Stimulated activated memory B cell treated with anti-CD40 and anti-IgM and Interleukin-4, amounts not matched to agents 10 μg/mL and 1 μg/mL and 100 μg/mL, for 72 hours (primary cell): ENCODE data around the gene RPS6KC1.
"Not testable (repeated sequence)": the region's sequence is repeated elsewhere in the genome, so short reads cannot be mapped to it uniquely, and the experiment has no call there.

Source experiments
- ATAC-seq: fragments of 150-1000 bp; cut with Tn5 transposase; 2 replicates; pipeline ENCODE4 v1.10.0; 2021
- H3K27ac Mint-ChIP-seq: one replicate; pipeline ENCODE4 v1.8.0; 2022; ENCODE audit warnings: mild to moderate bottlenecking, mixed read lengths
- H3K27me3 Mint-ChIP-seq: one replicate; pipeline ENCODE4 v1.8.0; 2022; ENCODE audit warnings: mixed read lengths
- H3K36me3 Mint-ChIP-seq: one replicate; pipeline ENCODE4 v1.8.0; 2022; ENCODE audit warnings: mixed read lengths
- H3K4me1 Mint-ChIP-seq: one replicate; pipeline ENCODE4 v1.8.0; 2022; ENCODE audit warnings: mixed read lengths
- H3K4me3 Mint-ChIP-seq: one replicate; pipeline ENCODE4 v1.8.0; 2022; ENCODE audit warnings: mild to moderate bottlenecking, moderate library complexity, mixed read lengths
- H3K9me3 Mint-ChIP-seq: one replicate; pipeline ENCODE4 v1.8.0; 2022; ENCODE audit warnings: mixed read lengths

RPS6KC1 gene

DNA sequence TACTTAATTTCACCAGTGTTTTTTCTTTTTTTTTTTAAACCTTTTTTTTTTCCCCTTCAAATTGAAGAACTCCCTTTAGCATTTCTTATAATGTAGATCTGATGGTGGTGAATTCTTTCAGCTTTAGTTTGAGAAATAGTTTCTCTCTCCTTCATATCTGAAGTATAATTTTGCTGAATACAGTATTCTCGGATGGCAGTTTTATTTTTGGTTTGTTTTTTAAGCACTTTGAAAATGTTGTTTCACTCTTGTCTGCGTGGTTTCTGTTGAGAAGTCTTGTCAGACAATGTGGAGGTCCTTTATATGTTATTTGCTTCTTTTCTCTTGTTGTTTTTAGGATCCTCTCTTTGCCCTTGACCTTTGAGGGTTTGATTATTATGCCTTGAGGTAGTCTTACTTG is 135.1 kb downstream of the RPS6KC1 start:
- Mint-ChIP-seq H3K27me3 (no peaks in the 10 kb centered on the region), H3K36me3 (peaks cover 87% of the 10 kb centered on the region), H3K4me1 (no peaks in the 10 kb centered on the region), H3K27ac (no peak overlapping the region), H3K4me3 (no peak overlapping the region), H3K9me3 (peaks cover 35% of the 10 kb centered on the region)
- no peak for ATAC-seq

DNA sequence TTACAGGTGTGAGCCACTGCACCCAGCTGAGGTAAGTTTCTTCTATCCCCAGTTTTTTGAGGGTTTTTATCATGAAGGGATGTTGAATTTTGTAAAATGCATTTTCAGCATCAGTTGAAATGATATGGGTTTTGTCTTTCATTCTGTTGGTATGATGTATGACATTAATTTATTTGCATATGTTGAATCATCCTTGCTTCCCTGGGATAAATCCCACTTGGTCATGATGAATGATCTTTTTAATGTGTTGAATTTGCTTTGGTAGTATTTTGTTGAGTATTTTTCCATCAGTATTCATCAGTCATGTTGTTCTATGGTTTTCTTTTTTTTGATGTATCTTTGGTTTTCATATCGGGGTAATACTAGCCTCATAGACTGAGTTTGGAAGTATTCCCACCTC is 141.0 kb downstream of the RPS6KC1 start:
- no peak for ATAC-seq
- peaks cover 26% of the 10 kb centered on the region for H3K9me3 Mint-ChIP-seq

DNA sequence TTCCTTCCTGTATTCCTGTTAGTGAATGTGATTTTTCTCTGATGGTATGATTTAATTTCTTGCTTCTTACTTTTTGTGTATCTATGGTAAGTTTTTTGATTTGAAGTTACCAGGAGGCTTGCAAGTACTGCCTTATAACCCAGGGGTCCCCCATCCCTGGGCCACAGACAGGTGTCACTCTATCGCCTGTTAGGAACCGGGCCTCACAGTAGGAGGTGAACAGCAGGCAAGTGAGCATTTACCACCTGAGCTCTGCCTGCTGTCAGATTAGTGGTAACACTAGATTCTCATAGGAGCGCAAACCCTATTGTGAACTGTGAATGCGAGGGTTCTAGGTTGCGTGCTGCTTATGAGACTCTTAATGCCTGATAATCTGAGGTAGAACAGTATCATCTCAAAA is 143.3 kb downstream of the RPS6KC1 start:
- no peaks in the 10 kb centered on the region for H3K4me1 Mint-ChIP-seq
- ATAC-seq = no peak
- no peak overlapping the region for H3K27ac Mint-ChIP-seq
- peaks cover 95% of the 10 kb centered on the region for H3K36me3 Mint-ChIP-seq
- H3K9me3 Mint-ChIP-seq = peaks cover 32% of the 10 kb centered on the region
- H3K27me3 Mint-ChIP-seq = no peaks in the 10 kb centered on the region
- no peak overlapping the region for H3K4me3 Mint-ChIP-seq

More for the DNA sequence above, 141.0 kb downstream of the RPS6KC1 start:
- H3K27ac Mint-ChIP-seq = no peak overlapping the region
- no peaks in the 10 kb centered on the region for H3K27me3 Mint-ChIP-seq
- peaks cover 88% of the 10 kb centered on the region for H3K36me3 Mint-ChIP-seq
- H3K4me1 Mint-ChIP-seq = no peaks in the 10 kb centered on the region
- no peak overlapping the region for H3K4me3 Mint-ChIP-seq

DNA sequence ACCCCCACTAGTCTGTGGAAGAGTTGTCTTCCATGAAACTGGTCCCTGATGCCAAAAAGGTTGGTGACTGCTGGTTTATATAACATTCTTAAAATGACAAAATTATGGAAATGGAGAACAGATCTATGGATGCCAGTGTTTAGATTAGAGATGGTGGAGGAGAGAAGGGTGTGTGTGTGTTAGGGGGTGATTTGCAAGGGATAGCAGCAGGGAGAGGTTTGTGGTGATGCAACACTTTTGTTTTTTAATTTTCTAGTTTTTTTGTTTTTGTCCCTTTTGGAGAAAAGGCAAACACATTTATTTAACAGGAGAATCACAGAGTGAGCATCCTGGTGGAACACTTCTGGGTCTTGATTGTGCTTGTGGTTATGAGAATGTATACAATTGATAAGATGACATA is 143.8 kb downstream of the RPS6KC1 start:
- peaks cover 28% of the 10 kb centered on the region for H3K9me3 Mint-ChIP-seq
- H3K4me3 Mint-ChIP-seq = no peak overlapping the region
- no peaks in the 10 kb centered on the region for H3K4me1 Mint-ChIP-seq
- peaks cover 95% of the 10 kb centered on the region for H3K36me3 Mint-ChIP-seq
- no peaks in the 10 kb centered on the region for H3K27me3 Mint-ChIP-seq
- no peak overlapping the region for H3K27ac Mint-ChIP-seq
- ATAC-seq = no peak

DNA sequence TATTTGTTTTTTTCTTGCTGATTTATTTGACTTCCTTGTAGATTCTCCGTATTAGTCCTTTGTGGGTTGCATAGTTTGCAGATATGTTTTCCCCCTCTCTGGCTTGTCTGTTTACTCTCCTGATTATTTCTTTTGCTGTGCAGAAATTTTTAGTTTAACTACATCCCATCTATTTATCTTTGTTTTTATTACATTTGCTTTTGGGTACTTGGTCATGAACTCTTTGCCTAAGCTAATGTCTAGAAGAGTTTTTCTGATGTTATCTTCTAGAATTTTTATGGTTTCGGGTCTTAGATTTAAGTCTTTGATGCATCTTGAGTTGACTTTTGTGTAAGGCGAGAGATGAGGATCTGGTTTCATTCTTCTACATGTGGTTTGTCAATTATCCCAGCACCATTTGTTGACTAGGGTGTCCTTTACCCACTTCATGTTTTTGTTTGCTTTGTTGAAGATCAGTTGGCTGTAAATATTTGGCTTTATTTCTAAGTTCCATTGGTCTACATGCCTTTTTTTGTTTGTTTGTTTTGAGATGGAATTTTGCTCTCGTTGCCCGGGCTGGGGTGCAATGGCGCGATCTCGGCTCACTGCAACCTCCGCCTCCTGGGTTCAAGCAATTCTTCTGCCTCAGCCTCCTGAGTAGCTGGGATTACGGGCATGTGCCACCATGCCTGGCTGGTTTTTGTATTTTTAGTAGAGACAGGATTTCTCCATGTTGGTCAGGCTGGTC is 145.4 kb downstream of the RPS6KC1 start:
- Mint-ChIP-seq H3K9me3 (peaks cover 25% of the 10 kb centered on the region), H3K36me3 (peaks cover 94% of the 10 kb centered on the region)
- not testable (repeated sequence) for H3K27me3 Mint-ChIP-seq, H3K4me1 Mint-ChIP-seq, H3K27ac Mint-ChIP-seq, ATAC-seq, H3K4me3 Mint-ChIP-seq

DNA sequence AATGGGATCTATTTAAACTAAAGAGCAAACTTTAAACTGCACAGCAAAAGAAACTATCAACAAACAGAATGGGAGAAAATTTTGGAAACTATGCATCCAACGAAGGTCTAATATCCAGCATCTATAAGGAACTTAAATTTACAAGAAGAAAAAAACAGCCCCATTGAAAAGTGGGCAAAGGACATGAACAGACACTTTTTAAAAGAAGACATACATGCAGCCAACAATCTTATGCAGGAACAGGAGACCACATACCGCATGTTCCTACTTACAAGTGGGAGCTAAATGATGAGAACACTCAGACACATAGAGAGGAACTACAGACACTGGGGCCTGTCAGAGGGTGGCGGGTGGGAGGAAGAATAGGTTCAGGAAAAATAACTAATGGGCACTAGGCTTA is 149.6 kb downstream of the RPS6KC1 start:
- Mint-ChIP-seq H3K4me1 (no peaks in the 10 kb centered on the region), H3K36me3 (peaks cover 65% of the 10 kb centered on the region), H3K27ac (no peak overlapping the region), H3K27me3 (no peaks in the 10 kb centered on the region), H3K9me3 (peaks cover 17% of the 10 kb centered on the region), H3K4me3 (no peak overlapping the region)
- no peak for ATAC-seq

DNA sequence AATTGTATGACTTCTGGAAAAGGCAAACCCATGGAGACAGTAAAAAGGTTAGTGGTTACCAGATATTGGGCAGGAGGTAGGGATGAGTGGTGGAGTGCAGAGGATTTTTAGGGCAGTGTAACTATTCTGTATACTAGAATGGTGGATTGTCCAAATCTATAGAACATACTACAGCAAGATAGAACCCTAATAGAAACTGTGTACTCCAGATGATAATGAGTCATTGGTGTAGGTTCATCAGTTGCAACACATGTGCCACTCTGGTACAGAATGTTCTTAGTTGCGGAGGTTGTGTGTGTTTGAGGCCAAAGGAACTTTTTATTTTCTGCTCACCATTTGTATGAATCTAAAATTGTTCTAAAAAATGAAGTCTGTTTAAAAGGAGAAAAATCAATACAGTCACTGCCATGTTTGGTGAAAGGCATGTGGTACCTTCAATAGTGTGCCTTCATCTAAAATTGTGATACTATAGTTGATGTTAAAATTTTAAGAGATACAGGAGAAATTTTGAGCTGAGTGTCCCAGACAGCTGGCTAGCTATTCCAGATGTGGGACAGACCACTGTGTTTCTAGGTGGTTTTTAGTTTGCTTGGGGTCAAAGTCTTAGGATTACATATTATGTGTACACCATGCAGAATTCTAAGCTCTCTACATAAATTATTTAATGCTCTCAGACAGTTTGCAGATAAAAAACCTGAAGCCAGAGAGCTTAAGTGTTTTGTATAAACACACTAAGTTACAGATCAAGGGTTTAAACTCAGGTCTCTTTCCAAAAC is 150.5 kb downstream of the RPS6KC1 start:
- H3K9me3 Mint-ChIP-seq = peaks cover 12% of the 10 kb centered on the region
- H3K27me3 Mint-ChIP-seq = no peaks in the 10 kb centered on the region
- H3K36me3 Mint-ChIP-seq = peaks cover 59% of the 10 kb centered on the region
- no peak overlapping the region for H3K4me3 Mint-ChIP-seq
- ATAC-seq = no peak
- no peaks in the 10 kb centered on the region for H3K4me1 Mint-ChIP-seq
- H3K27ac Mint-ChIP-seq = no peak overlapping the region

DNA sequence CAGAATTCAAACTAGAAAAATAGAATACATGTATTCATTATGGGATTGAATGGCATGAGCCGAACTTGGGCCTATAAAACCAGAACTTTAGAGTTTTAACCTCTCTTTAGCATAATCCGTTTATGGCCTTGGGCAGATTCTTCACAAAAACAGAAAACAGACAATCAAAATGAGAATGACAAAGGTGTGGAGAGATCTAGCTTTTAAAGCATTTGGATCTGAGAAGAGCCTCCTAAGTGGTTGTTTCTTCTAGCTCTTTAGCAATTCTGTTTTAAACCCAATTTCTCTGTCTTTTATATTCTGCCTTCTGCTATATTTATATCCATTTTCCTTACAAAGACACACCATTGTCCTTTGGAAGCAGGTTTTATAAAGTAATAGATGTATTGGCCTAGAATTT is 160.2 kb downstream of the RPS6KC1 start:
- Mint-ChIP-seq H3K27me3 (no peaks in the 10 kb centered on the region), H3K36me3 (peaks cover 72% of the 10 kb centered on the region), H3K27ac (no peak overlapping the region), H3K4me3 (no peak overlapping the region), H3K4me1 (no peaks in the 10 kb centered on the region), H3K9me3 (peaks cover 3% of the 10 kb centered on the region)
- ATAC-seq = no peak

DNA sequence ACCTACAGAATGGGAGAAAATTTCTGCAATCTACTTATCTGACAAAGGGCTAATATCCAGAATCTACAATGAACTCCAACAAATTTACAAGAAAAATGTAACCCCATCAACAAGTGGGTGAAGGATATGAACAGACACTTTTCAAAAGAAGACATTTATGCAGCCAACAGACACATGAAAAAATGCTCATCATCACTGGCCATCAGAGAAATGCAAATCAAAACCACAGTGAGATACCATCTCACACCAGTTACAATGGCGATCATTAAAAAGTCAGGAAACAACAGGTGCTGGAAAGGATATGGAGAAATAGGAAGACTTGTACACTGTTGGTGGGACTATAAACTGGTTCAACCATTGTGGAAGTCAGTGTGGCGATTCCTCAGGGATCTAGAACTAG is 168.0 kb downstream of the RPS6KC1 start:
- peaks cover 28% of the 10 kb centered on the region for H3K36me3 Mint-ChIP-seq
- not testable (repeated sequence) for H3K9me3 Mint-ChIP-seq, ATAC-seq, H3K4me3 Mint-ChIP-seq, H3K27me3 Mint-ChIP-seq, H3K27ac Mint-ChIP-seq, H3K4me1 Mint-ChIP-seq

DNA sequence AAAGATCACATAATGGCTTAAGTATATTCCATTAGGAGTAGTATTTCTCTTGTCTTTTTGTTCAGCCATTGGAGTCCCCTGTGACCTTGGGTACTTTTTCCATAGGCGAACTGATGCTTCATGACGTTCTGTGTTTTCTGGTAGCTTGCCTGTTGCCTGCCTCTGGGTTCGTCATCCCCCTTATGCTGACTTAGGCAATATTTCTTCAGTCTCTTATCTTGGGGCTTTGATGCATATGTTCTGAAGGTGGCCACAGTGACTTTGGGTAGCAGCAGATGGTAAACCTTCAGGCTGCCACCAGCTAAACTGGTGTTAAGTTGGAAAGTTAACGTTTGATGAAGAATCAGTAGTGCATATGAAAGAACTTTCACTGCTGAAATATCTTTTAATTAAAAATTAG is 170.2 kb downstream of the RPS6KC1 start:
- H3K9me3 Mint-ChIP-seq = no peaks in the 10 kb centered on the region
- no peak for ATAC-seq
- no peak overlapping the region for H3K4me3 Mint-ChIP-seq
- peaks cover 20% of the 10 kb centered on the region for H3K36me3 Mint-ChIP-seq
- no peaks in the 10 kb centered on the region for H3K4me1 Mint-ChIP-seq
- H3K27ac Mint-ChIP-seq = no peak overlapping the region
- H3K27me3 Mint-ChIP-seq = no peaks in the 10 kb centered on the region

DNA sequence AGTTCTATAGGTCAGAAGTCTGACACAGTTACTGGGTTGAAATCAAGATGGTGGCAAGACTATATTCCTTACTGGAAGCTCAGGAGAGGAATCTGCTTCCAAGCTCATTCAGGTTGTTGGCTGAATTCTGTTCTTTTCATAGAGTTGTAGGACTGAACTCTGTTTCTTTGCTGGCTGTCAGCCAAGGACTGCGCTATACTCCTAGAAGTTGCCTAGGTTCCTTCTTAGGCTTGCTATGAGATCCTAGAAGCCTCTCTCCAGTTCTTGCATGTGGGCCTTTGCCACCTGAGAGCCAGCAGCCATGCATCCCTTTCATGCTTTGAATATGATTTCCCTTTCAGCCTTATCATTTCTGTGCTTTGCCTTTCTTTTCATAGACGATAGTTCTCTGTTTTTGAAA is 176.4 kb downstream of the RPS6KC1 start:
- no peaks in the 10 kb centered on the region for H3K4me1 Mint-ChIP-seq
- no peak for ATAC-seq
- no peaks in the 10 kb centered on the region for H3K9me3 Mint-ChIP-seq
- H3K4me3 Mint-ChIP-seq = no peak overlapping the region
- H3K27me3 Mint-ChIP-seq = no peaks in the 10 kb centered on the region
- peaks cover 22% of the 10 kb centered on the region for H3K36me3 Mint-ChIP-seq
- H3K27ac Mint-ChIP-seq = no peak overlapping the region

DNA sequence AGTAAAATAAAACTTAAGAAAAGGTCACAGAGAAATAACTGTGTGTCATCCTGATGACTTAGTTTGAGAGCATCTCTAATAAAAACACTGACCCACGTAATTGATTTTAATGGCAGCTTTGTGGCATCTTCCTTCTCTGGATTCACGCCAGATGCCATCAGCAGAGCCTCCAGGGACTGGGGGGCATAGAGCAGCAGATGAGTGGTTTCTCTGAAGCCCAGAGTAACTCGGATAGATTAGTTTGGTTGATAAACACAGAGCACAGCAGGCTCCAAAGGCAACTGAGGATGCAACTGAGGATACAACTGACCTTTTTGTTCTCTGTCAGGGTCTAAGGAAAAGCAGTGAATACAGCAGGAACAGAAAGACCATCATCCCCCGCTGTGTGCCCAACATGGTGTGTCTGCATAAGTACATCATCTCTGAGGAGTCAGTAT is 180.8 kb downstream of the RPS6KC1 start:
- no peak overlapping the region for H3K27ac Mint-ChIP-seq

DNA sequence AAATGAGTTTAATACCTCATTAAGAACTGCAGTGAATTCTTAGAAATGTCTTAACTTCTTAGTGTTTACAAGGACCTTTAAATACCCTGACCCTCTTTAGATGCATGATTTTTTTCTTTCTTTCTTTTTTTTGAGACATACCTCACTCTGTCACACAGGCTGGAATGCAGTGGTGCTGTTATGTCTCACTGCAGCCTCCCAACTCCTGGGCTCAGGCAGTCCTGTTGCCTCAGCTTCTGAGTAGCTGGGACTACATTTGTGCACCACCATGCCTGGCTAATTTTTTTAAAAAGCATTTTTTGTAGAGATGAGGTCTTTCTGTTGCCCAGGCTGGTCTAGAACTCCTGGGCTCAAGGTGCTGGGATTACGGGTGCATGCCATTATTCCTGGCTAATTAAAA is 191.8 kb downstream of the RPS6KC1 start:
- ATAC-seq = no peak
- Mint-ChIP-seq H3K4me3 (no peak overlapping the region), H3K36me3 (peaks cover 21% of the 10 kb centered on the region), H3K27me3 (no peaks in the 10 kb centered on the region), H3K4me1 (no peaks in the 10 kb centered on the region), H3K9me3 (no peaks in the 10 kb centered on the region), H3K27ac (no peak overlapping the region)

More for the DNA sequence above, 180.8 kb downstream of the RPS6KC1 start:
- ATAC-seq = no peak
- Mint-ChIP-seq H3K4me3 (no peak overlapping the region), H3K36me3 (peaks cover 7% of the 10 kb centered on the region), H3K9me3 (no peaks in the 10 kb centered on the region), H3K27me3 (no peaks in the 10 kb centered on the region), H3K4me1 (no peaks in the 10 kb centered on the region)

DNA sequence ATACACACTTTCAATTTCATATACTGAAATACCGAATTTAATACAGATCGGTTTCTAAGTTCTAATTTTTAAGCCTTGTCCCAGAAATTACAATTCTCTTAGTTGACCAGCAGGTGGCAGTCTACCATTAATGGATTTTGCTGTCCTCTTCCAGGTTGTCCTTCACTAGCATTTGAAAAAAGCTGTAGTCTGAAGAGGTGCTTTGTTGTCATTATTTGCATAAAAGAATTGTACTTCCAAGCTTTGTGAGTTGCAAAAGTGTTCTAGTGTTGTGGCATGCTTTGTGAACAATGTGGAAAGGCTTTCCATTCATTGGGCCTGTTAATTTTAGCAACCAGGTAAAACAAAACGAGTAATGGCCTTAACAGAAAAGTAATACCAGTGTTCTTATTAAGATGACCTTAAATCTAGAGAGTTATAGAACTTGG is 193.6 kb downstream of the RPS6KC1 start:
- H3K4me1 Mint-ChIP-seq = no peaks in the 10 kb centered on the region
- no peaks in the 10 kb centered on the region for H3K9me3 Mint-ChIP-seq
- no peak for ATAC-seq
- no peaks in the 10 kb centered on the region for H3K27me3 Mint-ChIP-seq
- H3K4me3 Mint-ChIP-seq = no peak overlapping the region
- H3K27ac Mint-ChIP-seq = no peak overlapping the region
- H3K36me3 Mint-ChIP-seq = peaks cover 15% of the 10 kb centered on the region

DNA sequence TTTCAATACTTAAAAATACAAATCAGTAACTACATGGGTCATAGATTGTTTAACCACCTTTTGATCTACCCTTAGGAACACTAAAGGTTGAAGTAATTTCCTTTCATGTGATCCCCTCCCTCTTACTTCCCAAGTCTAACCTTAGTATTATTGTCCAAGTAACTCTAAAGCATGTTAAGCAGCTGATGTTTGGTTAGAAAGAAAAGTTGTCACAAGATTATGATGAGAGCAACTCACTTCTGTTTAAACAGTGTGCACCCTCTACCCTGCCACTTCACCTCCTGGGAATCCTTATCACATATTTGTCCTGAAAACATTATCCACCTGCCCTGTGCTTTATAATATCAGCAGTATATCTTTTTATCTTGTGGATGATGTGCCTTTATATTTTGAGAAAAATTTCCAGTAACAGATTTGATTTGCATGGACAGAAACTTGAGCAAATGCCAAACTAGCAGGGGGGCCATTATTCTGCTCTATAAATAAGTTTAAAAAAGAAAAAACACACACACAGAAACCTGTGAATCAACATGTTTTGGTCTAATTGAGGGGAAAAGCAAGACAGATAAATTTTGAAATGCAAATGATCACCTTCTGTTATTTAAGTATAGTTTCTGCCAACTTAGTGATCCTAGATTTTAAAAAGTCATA is 194.3 kb downstream of the RPS6KC1 start:
- no peak overlapping the region for H3K4me3 Mint-ChIP-seq

More for the DNA sequence above, 194.3 kb downstream of the RPS6KC1 start:
- Mint-ChIP-seq H3K9me3 (no peaks in the 10 kb centered on the region), H3K4me1 (no peaks in the 10 kb centered on the region), H3K27me3 (no peaks in the 10 kb centered on the region), H3K27ac (no peak overlapping the region), H3K36me3 (peaks cover 15% of the 10 kb centered on the region)
- ATAC-seq = no peak
